Measurements from ENCODE around the gene PTPRD.

- TF ChIP-seq CTCF (conservative IDR thresholded peaks at IDR 0.05; ENCODE audit: low read length) (no peak), EZH2phosphoT487 (IDR thresholded peaks at IDR 0.05; ENCODE audit: borderline replicate concordance, low read depth, low read length) (no peak)
Observed at GRCh38 chr9:9585920-9586319, 1026.9 kb downstream of the PTPRD start.

Data from OCI-LY7 (cell line).